HK-2 (cell line): ENCODE data around the gene FEM1A.
"Not testable (repeated sequence)": the region's sequence is repeated elsewhere in the genome, so short reads cannot be mapped to it uniquely, and the experiment has no call there.

ENCODE experiments used
- DNase-seq: peaks from one replicate; pipeline ENCODE4 v3.0.0-alpha.2; 2018; ENCODE audit not compliant: unreplicated experiment

The FEM1A gene, protein sequence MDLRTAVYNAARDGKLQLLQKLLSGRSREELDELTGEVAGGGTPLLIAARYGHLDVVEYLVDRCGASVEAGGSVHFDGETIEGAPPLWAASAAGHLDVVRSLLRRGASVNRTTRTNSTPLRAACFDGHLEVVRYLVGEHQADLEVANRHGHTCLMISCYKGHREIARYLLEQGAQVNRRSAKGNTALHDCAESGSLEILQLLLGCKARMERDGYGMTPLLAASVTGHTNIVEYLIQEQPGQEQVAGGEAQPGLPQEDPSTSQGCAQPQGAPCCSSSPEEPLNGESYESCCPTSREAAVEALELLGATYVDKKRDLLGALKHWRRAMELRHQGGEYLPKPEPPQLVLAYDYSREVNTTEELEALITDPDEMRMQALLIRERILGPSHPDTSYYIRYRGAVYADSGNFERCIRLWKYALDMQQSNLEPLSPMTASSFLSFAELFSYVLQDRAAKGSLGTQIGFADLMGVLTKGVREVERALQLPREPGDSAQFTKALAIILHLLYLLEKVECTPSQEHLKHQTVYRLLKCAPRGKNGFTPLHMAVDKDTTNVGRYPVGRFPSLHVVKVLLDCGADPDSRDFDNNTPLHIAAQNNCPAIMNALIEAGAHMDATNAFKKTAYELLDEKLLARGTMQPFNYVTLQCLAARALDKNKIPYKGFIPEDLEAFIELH

DNA sequence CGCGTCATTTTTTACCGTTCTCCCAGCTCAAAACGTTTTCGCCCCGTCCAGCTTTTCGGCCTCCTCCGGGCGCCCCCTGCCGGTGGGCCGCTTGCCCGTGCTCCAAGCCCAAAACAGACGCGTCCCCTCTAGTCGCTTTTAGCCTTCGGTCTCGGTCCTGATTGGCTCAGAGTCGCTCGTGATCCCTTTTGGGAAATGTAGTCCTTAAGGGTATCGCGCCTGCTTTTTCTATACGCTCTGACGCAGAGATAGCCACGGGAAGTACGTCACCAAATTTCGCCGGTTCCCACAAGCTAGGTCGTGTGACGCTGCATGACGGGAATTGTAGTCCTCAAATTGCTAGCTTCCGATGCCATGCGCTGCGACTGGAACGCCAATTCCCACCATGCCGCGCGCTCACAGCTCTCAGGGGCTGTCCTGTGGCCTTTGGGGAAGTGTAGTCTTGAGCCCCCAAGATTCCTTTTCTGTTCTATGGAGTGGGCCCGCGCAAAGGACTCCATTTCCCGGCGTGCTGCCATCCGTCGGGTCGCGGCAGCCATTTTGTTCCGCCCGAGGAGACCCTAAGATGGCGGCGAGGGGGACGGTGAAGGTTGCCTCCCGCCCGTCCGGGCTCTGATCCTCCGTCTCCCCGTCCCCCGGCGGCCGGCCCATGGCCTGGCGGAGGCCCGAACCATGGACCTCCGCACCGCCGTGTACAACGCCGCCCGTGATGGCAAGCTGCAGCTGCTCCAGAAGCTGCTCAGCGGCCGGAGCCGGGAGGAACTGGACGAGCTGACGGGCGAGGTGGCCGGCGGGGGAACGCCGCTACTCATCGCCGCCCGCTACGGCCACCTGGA is at the start of gene FEM1A:
Gene FEM1A (plus strand): TSS at position 552 of the 836 bp plus-strand sequence. CDS start 121 bp downstream, at position 673.
- peak; percentile 99 for DNase-seq

DNA sequence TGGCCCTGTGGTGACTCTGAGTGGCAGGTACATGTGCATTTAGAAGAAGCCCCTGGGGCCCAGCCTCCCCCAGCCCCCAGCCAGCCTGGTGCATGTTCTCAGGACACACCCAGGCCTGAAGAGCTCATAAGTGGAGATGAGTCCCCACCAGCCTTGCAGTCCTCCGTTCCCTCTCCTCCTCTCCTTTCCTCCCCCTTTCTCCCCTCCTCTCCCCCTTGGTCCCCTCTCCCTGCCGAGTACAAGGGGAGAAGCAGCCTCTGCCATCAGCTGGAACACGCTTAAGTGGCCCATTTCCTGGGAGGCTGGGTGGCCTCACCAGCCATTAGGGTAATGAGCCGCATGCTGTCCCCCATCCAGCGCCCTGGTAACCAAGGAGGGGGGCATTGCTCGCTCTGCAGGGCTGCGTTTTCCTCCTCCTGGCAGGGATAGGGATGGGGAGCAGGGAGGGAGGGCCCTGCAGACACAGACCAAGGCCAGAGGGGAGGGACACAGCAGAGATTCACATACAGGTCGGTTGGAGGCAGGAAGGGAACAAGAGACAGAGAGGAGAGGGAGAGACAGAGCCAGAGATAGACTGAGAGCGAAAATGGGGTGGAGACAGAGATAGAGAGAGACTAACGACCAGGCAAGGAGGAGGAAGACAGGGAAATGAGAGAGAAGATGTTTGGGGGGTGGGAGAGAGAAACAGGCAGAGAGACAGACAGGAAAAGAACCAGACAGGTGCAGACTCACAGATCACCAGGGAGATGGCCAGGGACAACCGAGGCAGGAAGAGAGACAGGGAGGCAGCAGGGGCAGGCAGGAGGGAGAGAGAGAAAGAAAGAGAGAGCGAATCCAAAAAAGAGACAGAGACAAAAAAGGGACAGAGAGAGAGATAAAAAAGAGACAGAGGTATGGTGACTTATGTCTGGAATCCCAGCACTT is 48.5 kb upstream of the FEM1A start:
- DNase-seq = no peak

DNA sequence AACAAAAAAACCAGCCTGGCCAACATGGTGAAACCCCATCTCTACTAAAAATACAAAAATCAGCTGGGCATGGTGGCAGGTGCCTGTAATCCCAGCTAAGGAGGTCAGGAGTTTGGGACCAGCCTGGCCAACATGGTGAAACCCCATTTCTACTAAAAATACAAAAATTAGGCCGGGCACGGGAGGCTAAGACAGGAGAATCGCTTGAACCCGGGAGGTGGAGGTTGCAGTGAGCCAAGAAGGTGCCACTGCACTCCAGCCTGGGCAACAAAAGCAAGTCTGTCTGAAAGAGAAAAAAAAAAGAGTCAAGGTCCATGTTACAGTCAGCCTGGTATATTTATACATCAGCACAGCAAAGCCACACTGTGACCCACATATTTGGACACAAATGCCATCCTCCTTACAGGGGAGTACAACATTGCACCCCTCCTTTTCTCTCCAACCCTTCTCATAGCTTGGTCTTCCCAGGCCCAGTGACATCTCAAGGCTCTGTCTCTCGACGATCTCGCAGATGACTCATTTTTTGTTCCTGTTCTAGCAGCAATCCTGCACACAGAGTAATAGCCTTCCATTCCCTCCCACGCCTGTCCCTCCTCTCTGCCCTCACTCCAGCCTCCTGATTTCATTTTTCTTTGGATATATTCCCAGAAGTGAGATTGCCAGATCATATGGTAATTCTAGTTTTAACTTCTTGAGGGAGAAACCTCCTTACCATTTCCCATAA is 46.9 kb upstream of the FEM1A start:
- peak; percentile 17 for DNase-seq

DNA sequence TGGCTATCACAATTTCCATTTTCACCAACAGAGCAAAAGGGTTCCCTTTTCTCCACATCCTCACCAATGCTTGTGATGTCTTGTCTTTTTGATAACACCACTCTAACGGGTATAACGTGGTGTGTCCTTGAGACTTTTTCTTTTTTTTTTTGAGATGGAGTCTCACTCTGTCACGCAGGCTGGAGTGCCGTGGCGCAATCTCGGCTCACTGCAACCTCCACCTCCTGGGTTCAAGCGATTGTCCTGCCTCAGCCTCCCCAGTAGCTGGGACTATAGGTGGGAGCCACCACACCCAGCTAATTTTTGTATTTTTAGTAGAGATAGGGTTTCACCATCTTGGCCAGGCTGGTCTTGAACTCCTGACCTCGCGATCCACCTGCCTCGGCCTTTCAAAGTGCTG is 46.4 kb upstream of the FEM1A start:
- DNase-seq = not testable (repeated sequence)

DNA sequence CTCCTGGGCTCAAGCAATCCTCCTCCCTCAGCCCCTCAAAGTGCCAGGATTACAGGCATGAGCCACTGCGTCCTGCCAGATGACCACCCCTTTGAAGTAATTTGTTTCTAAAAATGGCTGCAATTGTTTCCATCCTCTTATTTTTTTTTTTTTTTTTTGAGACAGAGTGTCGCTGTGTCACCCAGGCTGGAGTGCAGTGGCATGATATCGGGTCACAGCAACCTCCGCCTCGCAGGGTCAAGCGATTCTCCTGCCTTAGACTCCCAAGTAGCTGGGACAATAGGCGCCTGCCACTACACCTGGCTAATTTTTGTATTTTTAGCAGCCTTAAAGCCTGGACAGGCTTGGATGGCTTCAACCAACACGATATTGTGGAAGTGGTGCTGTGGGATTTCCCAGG is 45.5 kb upstream of the FEM1A start:
- no peak for DNase-seq

DNA sequence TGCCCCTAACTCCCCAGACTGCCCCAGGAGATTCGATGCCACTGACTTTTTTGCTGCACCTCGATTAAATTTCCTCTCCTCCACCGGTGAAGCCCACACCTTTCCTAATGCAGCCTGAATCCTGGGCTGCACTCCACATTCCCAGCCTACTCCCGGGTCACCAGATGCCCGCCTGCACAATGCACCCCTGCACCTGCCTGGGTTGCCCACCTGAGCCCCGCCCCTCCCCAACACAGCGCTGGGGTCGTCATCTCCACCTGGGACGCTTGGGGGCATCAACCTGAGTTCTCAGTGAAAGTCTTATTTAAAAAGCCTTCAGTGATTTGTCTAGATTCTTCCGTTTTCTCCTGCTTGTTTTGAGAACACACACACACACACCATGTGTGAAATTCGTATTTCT is 43.3 kb upstream of the FEM1A start:
- DNase-seq = no peak

DNA sequence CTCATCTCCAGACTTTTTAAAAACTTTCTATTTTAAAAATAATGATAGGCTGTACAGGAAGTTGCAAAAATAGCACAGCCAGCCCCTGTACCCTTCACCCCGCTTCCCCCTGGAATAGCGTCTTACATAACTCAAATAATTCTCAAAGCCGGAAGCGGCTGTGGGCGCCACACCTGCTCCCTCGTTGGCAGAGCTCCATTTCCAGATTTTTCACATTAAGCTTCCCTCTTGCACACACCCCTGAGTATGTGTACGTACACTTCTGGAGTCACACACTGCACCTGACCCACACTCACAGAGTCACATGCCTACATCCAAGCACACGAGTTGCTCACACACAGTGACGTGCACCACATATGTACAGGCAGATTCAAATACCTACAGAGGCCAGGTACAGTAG is 42.9 kb upstream of the FEM1A start:
- no peak for DNase-seq

DNA sequence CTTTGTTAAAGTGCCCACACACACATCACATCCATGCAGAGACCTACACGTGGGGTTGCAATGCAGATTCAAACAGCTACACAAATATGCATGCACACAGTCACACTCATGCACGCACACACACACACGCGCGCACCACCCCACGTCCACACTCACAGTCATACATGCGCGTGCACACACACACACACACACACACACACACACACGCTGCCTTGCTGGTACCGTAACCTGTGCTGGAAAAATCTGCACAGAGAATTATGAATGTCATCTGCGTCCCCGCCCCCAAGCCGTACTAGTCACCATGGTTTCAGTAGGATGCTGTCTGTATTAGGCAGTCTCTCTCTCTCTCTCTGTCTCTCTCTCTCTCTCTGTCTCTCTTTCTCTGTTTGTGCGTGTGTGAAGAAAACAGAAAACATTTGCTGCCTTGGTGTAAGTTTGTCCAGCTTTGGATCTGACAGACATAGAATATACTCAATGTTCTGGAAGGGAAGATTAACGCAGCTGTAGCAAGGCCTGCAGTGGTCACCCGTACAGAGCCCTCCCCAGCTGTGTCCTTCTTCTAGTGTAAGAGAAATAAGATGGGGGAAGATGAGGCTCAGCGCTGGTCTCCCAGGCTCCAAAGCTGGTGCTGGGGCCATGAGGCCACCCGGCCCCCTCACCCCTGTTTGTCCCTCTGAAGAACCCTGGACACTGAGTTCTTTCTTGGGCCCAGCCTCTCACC is 41.5 kb upstream of the FEM1A start:
- DNase-seq = no peak

DNA sequence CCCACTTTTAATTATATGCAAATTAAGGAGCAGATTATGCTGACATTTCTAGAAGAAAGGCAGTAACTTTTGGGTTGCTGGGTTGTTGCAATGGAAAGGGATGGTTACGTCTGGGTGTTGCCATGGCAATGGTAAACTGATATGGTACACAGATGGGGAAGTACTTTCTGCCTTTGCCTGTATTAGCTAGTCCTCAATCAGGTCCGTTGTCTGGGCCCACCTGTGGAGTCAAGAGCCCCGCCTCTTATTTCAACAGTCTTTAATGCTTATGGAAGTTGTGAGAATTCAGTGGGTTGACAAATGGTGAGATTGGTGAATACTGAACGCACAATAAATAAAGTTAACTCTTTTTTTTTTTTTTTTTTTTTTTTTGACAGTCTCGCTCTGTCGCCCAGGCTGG is 37.3 kb upstream of the FEM1A start:
- DNase-seq = no peak

DNA sequence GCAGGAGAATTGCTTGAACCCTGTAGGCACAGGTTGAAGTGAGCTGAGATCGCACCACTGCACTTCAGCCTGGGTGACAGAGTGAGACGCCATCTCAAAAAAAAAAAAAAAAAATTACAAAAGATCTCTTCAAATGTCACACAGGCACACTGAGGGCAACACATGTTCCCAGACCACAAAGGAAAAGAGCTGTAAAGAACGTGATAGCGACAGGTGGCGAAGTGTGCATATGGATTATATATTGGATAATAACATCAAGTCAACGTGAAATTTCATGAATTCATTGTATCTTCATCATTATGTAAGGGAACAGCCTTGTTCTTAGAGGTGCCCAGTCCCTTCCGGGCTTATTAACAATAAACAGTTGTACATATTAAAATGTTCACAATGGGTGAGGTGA is 36.1 kb upstream of the FEM1A start:
- no peak for DNase-seq

DNA sequence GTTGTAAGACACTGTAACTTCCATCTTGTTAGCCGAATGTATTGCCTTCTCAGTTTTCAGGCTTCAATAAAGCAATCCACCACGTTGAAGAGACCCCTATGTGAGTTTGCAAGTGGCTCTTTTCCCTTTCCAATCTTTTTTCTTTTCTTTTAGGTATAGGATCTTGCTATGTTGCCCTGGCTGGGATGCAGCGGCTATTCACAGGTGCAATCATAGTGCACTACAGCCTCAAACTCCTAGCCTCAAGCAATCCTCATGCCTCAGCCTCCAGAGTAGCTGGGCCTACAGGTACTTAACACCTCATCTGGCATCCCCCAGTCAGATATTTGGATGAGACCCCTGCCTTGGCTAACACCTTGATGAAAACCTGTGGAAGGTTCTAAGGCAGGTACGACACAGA is 33.5 kb upstream of the FEM1A start:
- DNase-seq = no peak

DNA sequence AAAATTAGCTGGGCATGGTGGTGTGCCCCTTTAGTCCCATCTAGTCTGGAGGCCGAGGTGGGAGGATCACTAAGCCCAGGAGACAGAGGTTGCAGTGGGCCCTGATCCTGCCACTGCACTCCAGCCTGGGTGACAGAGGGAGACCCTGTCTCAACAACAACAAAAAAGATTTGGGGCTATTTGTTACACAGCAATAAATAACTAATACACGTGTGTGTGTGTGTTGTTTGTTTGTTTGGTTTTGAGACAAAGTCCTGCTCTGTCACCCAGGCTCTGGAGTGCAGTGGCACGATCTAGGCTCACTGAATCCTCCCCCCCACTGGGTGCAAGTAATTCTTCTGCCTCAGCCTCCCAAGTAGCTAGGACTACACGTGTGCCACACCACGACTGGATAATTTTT is 32.9 kb upstream of the FEM1A start:
- no peak for DNase-seq

DNA sequence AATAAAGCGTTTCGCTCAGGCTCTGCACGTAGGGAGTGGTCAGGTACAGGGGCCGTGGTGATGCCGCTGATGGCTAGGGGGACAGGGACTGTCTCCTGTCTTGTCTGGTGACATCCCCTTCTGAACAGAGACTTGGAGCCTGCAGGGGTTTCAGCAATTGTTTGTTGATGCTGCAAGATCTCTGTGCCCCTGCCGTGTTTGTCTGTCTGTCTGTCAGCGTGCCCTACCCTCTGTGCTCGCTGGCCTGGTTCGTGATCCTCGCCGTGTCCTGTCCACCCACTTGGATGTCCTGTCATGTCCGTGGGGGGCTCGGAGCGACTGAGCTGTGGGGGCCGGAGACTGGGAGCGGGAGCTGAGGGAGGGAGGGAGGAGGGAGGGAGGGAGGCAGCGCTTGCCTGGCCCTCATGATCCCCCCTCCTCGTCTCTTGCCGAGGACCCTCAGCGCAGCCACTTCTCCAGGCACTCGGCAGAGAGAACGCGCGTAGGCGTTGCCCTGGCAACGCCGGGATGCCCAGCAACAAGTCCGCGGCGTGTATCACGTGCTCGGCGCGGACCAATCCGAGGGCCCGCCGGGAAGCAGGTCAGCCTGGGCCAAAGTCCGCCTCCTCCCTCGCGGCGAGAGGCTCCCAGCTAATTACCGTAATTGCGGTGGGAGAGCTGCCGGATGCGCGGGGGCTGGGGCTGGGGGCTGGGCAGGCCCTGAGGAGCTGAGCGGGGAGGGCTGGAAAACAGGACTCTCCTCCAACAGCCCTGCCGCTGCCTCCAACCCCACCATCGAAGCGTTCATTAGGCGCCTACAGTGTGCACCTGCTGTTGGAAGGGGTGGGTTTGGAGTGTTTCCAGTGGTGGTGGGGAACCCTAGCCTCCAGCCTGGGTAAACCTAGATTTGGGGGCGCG is 31.9 kb upstream of the FEM1A start:
- DNase-seq = peak; percentile 81

DNA sequence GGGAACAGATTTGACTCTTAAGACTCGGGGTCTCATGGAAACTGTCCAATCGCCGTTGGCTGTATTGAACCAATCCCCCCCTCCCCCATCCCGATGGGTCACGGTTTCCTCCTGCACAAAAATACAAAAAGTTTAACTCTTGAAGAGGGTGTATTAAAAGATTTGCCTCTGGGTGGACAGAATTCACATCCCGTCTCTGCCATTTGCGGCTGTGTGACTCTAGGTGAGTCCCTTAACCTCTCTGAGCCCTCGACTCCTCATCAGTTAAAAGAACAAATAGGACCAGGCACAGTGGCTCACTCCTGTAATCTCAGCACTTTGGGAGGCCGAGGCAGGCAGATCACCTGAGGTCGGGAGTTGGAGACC is 31.3 kb upstream of the FEM1A start:
- no peak for DNase-seq

DNA sequence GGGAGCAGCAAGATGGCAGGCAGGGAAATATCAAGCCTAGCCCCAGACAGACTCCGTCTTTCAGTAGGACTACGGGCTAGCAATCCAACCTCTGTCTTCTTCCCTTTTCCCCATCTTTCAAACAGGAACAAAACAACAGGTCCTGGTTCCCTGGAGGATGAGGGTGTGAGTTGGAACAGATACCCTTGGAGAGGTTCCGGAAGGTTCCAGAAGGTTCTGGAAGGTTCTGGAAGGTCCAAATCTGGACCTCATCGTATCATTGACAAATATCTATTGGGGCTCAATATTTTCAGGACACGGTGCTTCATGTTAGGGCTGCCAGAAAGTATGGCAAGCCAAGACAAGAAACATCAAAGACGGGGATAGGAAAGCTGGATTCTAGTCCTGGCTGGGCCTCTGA is 28.5 kb upstream of the FEM1A start:
- DNase-seq = no peak

DNA sequence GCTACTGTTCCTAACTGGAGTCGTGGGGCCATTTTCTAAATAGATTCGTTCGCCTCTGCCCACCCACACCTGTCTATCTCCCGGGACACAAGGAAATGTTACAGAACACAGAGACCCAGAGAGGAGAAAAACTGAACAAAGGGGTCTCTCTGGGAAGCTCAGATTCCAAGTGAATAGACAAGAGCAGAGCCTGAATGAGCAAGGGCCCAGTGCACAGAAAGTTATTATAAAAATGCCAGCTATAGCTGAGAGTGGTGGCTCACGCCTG is 27.2 kb upstream of the FEM1A start:
- DNase-seq = no peak

DNA sequence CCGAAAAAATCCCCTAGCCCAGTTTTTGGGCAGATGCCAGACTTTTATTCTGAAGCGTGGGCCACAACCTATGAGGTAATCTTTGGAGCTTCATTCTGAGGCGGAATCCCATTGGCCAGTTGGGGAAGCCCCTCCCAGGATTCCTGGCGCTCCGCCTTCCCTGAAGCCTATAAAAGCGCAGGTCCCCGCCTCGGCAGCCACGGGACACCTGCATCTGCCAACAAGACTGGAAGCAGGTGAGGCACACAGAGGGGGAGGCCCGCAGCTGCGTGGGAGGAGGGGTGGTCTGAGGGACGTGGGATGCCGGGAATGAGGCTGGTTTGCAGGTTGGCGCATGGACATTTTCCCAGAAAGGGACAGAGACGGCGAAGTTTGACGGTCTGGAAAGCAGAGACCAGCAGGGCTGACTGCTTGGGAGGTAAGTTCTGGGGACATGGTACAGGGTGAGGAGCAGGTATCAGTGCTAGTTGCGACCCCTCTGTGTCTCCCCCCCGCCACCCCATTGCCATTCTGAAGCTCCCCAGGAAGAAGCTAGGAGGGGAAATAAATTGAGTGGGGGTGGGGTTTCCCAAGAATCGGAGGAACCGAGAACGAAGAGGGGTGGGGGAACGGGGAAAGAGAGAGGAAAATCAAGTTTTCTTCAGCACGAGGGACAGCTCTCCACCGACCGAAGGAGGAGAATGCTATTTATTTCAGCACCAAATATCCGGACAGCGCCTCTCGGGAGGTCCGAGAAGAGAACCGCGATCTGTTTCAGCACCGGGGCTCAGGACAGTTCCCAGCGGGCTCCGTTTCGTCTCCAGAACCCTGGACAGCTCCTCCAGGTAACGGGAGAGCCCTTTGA is 22.4 kb upstream of the FEM1A start:
- peak; percentile 88 for DNase-seq

DNA sequence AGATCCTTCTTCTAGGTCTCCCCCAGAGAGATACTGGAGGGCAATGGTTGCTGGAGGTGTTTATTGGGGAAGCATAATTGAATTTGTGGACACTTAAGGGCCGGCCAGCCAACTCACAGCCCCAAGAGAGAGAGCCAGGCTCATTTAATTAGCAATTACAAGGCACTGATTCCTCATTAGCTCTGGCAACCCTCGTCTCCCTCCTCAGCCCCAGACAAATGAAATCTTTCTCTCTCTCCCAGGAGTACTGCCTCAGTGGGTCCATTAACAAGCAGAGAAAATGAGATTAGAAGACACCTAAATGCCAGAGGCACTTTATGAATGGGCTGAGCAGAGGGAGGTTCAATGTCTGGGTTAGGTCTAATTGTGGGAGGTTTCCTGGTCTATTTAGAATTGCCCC is 19.0 kb upstream of the FEM1A start:
- DNase-seq = no peak
